PC-3 (cell line): ENCODE measurements around the gene MAGI1. TPM values are rescaled to one million over a fixed set of nuclear protein-coding genes. Genes with fewer than 3 reads are reported as not detected.
"Not testable (repeated sequence)": the region's sequence is repeated elsewhere in the genome, so short reads cannot be mapped to it uniquely, and the experiment has no call there.

Experiments used
- ATAC-seq: fragments of 200-7000 bp; cut with Tn5 transposase; 2 replicates; pipeline ENCODE4 v1.9.1; 2020; ENCODE audit warnings: mild to moderate bottlenecking, moderate library complexity
- BruUV-seq: library from RNA; stranded (reverse); fragments of 400-500 nt; replicated peaks from 2 replicates; lab custom pipeline; 2021; lab: Mats Ljungman, UMichigan
- CTCF ChIA-PET: fragments of 300-600 bp; sonication (Branson Sonifier 250); formaldehyde crosslinking; loops from one replicate; lab custom pipeline; 2022; ENCODE audit warnings: antibody characterized with exemption; lab: Charles Lee
- POLR2A ChIA-PET: fragments of 300-600 bp; sonication (Branson Sonifier 250); formaldehyde crosslinking; loops from one replicate; lab custom pipeline; 2022; ENCODE audit warnings: antibody characterized with exemption; ENCODE audit not compliant: unreplicated experiment; lab: Charles Lee
- DNase-seq: peaks from one replicate; pipeline ENCODE4 v3.0.0-alpha.2; 2015
- H2AFZ ChIP-seq: fragments of 300-600 bp; sonication (generic); 2 replicates; pipeline ENCODE4 v1.6.0; 2016; ENCODE audit warnings: antibody characterized with exemption, low read length
- H3F3A ChIP-seq: fragments of 300-600 bp; sonication (generic); one replicate; pipeline ENCODE4 v1.6.0; 2017; ENCODE audit warnings: antibody characterized with exemption, low read length, control low read depth, mild to moderate bottlenecking; ENCODE audit not compliant: unreplicated experiment
- H3K27ac ChIP-seq: fragments of 300-600 bp; sonication (generic); 2 replicates; pipeline ENCODE4 v1.5.1; 2016; ENCODE audit warnings: mild to moderate bottlenecking, low read length
- H3K27me3 ChIP-seq: fragments of 300-600 bp; sonication (generic); 2 replicates; pipeline ENCODE4 v1.6.1; 2016; ENCODE audit warnings: low read length, mixed read lengths
- H3K36me3 ChIP-seq: fragments of 300-600 bp; sonication (generic); 2 replicates; pipeline ENCODE4 v1.6.1; 2016; ENCODE audit warnings: low read depth, mixed run types, low read length, mixed read lengths
- H3K4me1 ChIP-seq: fragments of 300-600 bp; sonication (generic); 2 replicates; pipeline ENCODE4 v1.5.1; 2016; ENCODE audit warnings: low read length; ENCODE audit not compliant: insufficient read depth
- H3K4me2 ChIP-seq: fragments of 300-600 bp; sonication (generic); 2 replicates; pipeline ENCODE4 v1.6.0; 2016; ENCODE audit warnings: low read length
- H3K4me3 ChIP-seq: fragments of 300-600 bp; sonication (generic); 2 replicates; pipeline ENCODE4 v1.5.1; 2016; ENCODE audit warnings: mild to moderate bottlenecking, low read length, mixed read lengths
- H3K79me2 ChIP-seq: fragments of 300-600 bp; sonication (generic); 2 replicates; pipeline ENCODE4 v1.6.1; 2017; ENCODE audit warnings: low read length, mixed read lengths
- H3K9ac ChIP-seq: fragments of 300-600 bp; sonication (generic); 2 replicates; pipeline ENCODE4 v1.6.0; 2016; ENCODE audit warnings: mild to moderate bottlenecking, low read length
- H3K9me2 ChIP-seq: fragments of 300-600 bp; sonication (generic); replicated peaks from 2 replicates; pipeline ENCODE4 v1.6.1; 2016; ENCODE audit warnings: mixed run types, low read length, mixed read lengths
- H3K9me3 ChIP-seq: fragments of 300-600 bp; sonication (generic); 2 replicates; pipeline ENCODE4 v1.6.1; 2016; ENCODE audit warnings: low read length, mixed read lengths
- H4K20me1 ChIP-seq: fragments of 300-600 bp; sonication (generic); 2 replicates; pipeline ENCODE4 v1.6.1; 2016; ENCODE audit warnings: low read length, mixed read lengths
- CTCF ChIP-seq: fragments of 300-600 bp; sonication (generic); conservative IDR thresholded peaks from 2 replicates; pipeline ENCODE4 v1.5.1; 2017; ENCODE audit warnings: antibody characterized with exemption, low read depth, mild to moderate bottlenecking, low read length
- EZH2 ChIP-seq: fragments of 300-600 bp; sonication (generic); IDR thresholded peaks from one replicate; pipeline ENCODE4 v1.6.1; 2017; ENCODE audit warnings: antibody characterized with exemption, mild to moderate bottlenecking, low read length; ENCODE audit not compliant: unreplicated experiment
- EZH2phosphoT487 ChIP-seq: fragments of 300-600 bp; sonication (generic); IDR thresholded peaks from 2 replicates; pipeline ENCODE4 v1.6.1; 2018; ENCODE audit warnings: mild to moderate bottlenecking, antibody characterized with exemption, low read length, borderline replicate concordance
- intact Hi-C: fragments of 100-400 bp; cut with micrococcal nuclease; formaldehyde crosslinking; loops from 2 replicates; pipeline ENCODE4 v1.9.0; 2023
- total RNA-seq: library from RNA; depleted of rRNA; stranded (reverse); fragments of >200 nt; gene quantifications from 2 replicates; pipeline ENCODE4 v1.2.3, GENCODE V29; 2014

Gene MAGI1
- total RNA-seq, 1 experiment from 2014 or later, result 8.9 TPM

- no peaks in the 10 kb centered on the region for H3F3A ChIP-seq
- no peak overlapping the region for H3K4me3 ChIP-seq
- no peaks in the 10 kb centered on the region for H3K9me2 ChIP-seq
- H4K20me1 ChIP-seq, result no peaks in the 10 kb centered on the region
- ChIA-PET CTCF (no interaction called here), POLR2A (no interaction called here)
- no peaks in the 10 kb centered on the region for H3K36me3 ChIP-seq
- TF ChIP-seq CTCF, result no peak
- TF ChIP-seq EZH2phosphoT487, result no peak
- TF ChIP-seq EZH2, result no peak
- intact Hi-C loops, result no loop called here
- no peak overlapping the region for H2AFZ ChIP-seq
- H3K27ac ChIP-seq, result no peak overlapping the region
- H3K4me1 ChIP-seq, result no peaks in the 10 kb centered on the region
- H3K27me3 ChIP-seq, result no peaks in the 10 kb centered on the region
- no peak for ATAC-seq
- no peak overlapping the region for H3K4me2 ChIP-seq
- H3K9ac ChIP-seq, result no peak overlapping the region
- no peaks in the 10 kb centered on the region for H3K79me2 ChIP-seq
- DNase-seq, result no peak
- H3K9me3 ChIP-seq, result no peaks in the 10 kb centered on the region
- no TSS peak for BruUV-seq
Measured at GRCh38 chr3:65516998-65517397, 521.7 kb downstream of the MAGI1 start.

- POLR2A ChIA-PET, H3K27ac ChIP-seq, ATAC-seq, H3K79me2 ChIP-seq, BruUV-seq, H3K4me2 ChIP-seq, H3K9ac ChIP-seq, CTCF ChIA-PET, H4K20me1 ChIP-seq, H3K4me1 ChIP-seq, H2AFZ ChIP-seq, H3K4me3 ChIP-seq, H3K36me3 ChIP-seq, H3K9me3 ChIP-seq, H3K9me2 ChIP-seq, H3K27me3 ChIP-seq, intact Hi-C loops, H3F3A ChIP-seq, DNase-seq: not testable (repeated sequence)
Measured at GRCh38 chr3:65514317-65514716, 524.4 kb downstream of the MAGI1 start.

GRCh38 chr3:65509423-65509794 is 529.3 kb downstream of the MAGI1 start:
- H3K9ac ChIP-seq, H3K79me2 ChIP-seq, H4K20me1 ChIP-seq, H3K4me3 ChIP-seq, BruUV-seq, H3K4me1 ChIP-seq, H3F3A ChIP-seq, CTCF ChIA-PET, H3K4me2 ChIP-seq, H3K36me3 ChIP-seq, DNase-seq, H3K27me3 ChIP-seq, H3K27ac ChIP-seq, ATAC-seq, H3K9me3 ChIP-seq, H3K9me2 ChIP-seq, H2AFZ ChIP-seq, intact Hi-C loops, POLR2A ChIA-PET: not testable (repeated sequence)

GRCh38 chr3:65508750-65509422 is 529.8 kb downstream of the MAGI1 start:
- Histone ChIP-seq H3K36me3 (no peaks in the 10 kb centered on the region), H3K9me3 (no peaks in the 10 kb centered on the region), H3K4me1 (no peaks in the 10 kb centered on the region), H3K27me3 (no peaks in the 10 kb centered on the region), H3K9ac (no peak overlapping the region), H4K20me1 (no peaks in the 10 kb centered on the region), H3K27ac (no peak overlapping the region), H3K9me2 (no peaks in the 10 kb centered on the region), H2AFZ (no peak overlapping the region), H3K4me3 (no peak overlapping the region), H3K79me2 (no peaks in the 10 kb centered on the region), H3K4me2 (no peak overlapping the region), H3F3A (no peaks in the 10 kb centered on the region)
- intact Hi-C loops, result no loop called here
- no peak for ATAC-seq
- no TSS peak for BruUV-seq
- CTCF ChIA-PET, result no interaction called here
- POLR2A ChIA-PET, result no interaction called here
- no peak for DNase-seq
- no peak for TF ChIP-seq EZH2phosphoT487
- no peak for TF ChIP-seq EZH2
- no peak for TF ChIP-seq CTCF
